ENCODE data around the gene TROAP.
"Not testable (repeated sequence)": the region's sequence is repeated elsewhere in the genome, so short reads cannot be mapped to it uniquely, and the experiment has no call there.

Gene TROAP

DNA sequence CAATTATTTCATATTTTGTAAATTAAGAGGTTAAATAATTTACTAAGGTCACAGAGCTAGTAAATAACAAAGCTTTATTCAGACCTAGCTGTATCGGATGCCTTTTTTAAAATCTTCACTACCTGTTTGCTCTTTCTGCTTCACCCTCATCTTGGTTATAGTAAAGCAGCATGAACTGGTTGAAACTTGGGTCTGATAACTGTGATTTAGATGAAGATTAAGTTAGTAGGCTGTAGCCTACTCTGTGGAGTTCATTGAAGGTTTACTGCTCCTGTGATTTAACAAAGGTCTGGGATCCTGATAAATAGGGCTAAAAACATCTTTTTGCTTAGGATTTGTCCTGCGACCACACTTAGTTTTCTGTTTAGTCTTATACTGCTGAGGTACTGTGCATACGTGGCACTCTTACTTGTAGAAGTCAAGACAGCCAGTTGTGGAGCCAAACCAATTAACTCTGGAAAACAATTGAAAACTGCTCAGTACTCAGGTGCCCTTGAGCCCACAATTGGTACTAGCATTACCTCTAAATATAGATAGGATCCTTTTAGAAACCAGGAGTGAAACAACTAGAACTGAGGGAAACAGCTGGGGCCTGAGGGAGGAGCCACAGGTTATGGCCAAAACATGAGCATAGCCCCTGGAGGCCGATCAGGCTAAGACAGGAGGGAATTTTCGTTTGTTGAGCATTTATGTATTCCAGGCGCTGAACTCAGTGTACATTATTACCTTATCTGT, 46.5 kb downstream of the TROAP start:
- DNase-seq: peak; percentile 24

DNA sequence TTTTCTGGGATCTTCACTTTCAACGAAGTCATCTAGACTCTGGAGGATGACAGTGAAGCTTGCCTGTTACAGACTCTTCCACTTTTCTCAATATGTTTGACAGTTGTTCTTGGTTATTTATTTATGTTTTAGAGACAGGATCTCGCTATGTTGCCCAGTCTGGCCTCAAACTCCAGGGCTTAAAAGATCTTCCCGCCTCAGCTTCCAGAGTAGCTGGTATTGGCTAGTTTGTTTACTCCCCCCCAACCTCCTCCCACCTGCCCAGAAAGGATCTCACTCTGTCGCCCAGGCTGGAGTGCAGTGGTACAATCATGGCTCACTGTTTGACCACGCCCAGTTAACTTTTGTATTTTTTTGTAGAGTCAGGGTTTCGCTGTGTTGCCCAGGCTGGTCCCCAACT, 47.5 kb downstream of the TROAP start:
- no peak for DNase-seq

DNA sequence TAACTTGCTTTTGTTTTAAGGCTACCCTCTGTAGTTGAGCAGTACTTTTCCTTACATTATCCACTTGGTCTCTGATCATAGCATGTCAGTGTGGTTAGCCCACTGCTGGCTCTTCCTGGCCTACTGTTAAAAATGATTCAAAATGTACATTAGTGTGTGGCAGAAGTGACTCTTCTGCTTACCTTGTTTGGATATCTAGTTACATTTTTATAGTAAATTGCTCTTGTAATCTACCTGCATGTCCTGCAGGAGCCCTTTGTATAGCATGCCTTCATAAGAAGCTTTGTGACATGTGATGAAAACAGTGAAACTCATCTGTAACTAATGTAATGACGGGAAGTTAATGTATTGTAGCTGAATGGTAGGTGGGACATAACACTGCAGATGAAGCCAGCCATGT, 52.4 kb downstream of the TROAP start:
- no peak for DNase-seq

DNA sequence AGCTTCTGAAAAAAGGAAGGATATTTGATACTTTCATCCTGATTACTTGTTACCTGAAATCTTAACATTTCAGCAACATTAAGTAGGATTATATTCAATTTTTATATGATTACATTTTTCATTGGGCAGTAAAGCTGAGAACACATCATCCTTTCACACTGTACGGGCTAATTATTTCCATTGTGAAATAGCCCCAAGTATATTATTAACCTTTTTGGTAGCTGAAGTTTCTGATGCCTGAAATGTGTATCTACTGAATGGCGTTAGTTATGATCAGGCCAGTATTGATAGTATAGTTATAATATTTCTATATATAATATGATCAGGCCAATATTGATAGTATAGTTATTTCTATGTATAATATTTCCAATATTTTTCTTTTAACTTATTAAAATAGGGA, 54.3 kb downstream of the TROAP start:
- DNase-seq: no peak

DNA sequence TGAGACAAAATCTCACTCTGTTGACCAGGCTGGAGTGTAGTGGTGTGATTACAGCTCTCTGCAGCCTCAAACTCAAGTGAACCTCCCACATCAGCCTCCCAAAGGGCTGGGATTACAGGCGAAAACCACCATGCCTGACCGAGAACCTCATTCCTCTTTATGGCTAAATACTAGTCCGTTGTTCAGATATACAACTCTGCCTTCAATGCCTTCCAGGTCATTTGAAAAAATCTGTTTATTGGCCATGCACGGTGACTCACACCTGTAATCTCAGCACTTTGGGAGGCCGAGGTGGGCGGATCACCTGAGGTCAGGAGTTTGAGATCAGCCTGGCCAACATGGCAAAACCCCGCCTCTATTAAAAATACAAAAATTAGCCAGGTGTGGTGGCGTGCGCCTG, 57.1 kb downstream of the TROAP start:
- not testable (repeated sequence) for DNase-seq

Data from NCI-H146 (cell line).